GM23248 (cell line): Measurements from ENCODE around the gene SERPINA12.

Experiments
- EZH2 ChIP-seq: fragments of 200-600 bp; sonication (generic); IDR thresholded peaks from 2 replicates; pipeline ENCODE4 v1.6.1; 2018; ENCODE audit warnings: antibody characterized with exemption, mild to moderate bottlenecking; ENCODE audit not compliant: insufficient read depth, poor library complexity, severe bottlenecking
- EZH2phosphoT487 ChIP-seq: fragments of 200-600 bp; sonication (generic); IDR thresholded peaks from 2 replicates; pipeline ENCODE4 v1.6.1; 2018; ENCODE audit warnings: antibody characterized with exemption, moderate library complexity, mild to moderate bottlenecking, low read depth; ENCODE audit not compliant: insufficient read depth

GRCh38 chr14:94458096-94458495, 51.2 kb downstream of the SERPINA12 start:
- TF ChIP-seq EZH2 (no peak), EZH2phosphoT487 (no peak)
